HG02759 (cell line): ENCODE measurements around the gene ABCF1.
A peak's percentile ranks its signal among the peaks of the same experiment; 100 is the strongest.
"Not testable (repeated sequence)": the region's sequence is repeated elsewhere in the genome, so short reads cannot be mapped to it uniquely, and the experiment has no call there.

Experiments
- ATAC-seq: cut with Tn5 transposase; IDR thresholded peaks from one replicate; pipeline ENCODE4 v1.9.1; 2021; ENCODE audit warnings: mild to moderate bottlenecking, moderate library complexity; ENCODE audit not compliant: unreplicated experiment

ABCF1 gene

GRCh38 chr6:30556906-30557682 lies 14.1 kb upstream of the ABCF1 start, which contains the start of gene PRR3:
PRR3 (plus strand) TSS chr6:30557295; CDS start chr6:30557345, 50 bp downstream.
- ATAC-seq = peak; percentile 60

GRCh38 chr6:30557683-30557981 lies 13.6 kb upstream of the ABCF1 start:
- ATAC-seq = no peak

- ATAC-seq = no peak
Measured at GRCh38 chr6:30560930-30561329, 10.3 kb upstream of the ABCF1 start.

DNA sequence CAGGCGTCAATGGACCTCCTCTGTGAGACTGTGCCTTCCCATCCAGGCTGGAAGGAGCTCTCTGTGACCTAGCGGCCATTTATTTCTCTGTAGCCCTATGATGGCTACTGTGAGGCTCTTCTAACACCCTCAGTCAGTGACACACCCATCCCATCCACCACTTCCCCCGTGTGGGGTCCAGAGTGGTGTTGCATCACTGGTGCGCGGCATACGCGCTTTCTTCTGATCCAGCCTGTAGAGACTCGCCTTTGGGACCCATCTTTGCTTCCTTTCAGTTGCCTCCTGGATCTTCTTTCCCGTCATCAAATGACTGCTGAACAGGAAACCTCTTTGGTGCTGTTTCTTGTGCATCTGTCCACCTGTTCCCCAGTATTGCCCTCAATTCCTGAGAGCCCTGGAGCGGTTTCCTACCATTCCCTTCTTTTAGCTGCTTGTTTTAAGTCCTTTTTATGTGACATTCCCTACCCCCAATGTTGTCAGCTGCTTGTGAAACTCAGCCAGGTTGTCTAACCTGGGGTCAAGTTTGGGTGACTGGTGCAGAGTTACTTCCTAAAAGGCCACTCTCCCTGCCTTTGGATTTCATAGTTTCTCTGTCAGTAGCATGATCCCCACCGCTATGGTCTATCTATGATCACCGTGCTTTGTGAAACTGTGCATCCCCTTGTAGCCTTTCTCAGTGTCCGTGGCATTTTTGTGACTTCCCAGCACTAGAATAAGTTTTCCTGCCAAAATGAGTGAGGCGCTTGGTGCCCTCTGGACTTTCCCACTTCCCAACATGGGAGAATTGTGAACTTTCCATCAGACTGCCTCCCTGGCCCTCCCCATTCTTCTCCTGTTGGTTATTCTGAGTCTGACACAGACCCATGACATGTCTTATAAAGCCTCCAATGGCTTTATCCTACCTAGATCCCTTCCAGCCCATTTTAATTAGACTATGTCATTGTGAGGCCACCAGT lies 8.5 kb upstream of the ABCF1 start:
- ATAC-seq = no peak

GRCh38 chr6:30564114-30564513 lies 7.1 kb upstream of the ABCF1 start:
- ATAC-seq = no peak

DNA sequence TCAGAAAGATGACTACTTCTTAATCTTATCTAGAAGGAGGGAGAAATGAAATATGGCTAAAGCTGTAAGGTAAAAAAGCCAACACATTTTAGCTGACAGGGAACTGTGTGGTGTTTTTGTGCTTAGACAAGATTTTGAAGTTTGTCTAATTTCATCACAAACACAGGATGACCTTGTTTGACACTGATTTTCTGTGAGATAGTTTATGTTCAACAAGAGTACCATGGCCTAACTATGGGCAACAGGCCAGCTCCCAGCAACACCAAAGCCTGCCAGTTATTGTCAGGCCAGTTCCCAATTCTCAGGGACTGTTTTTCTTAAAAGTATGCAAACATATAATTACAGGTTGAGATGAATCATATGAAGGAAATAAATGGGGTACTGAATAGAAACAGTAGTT lies 5.5 kb upstream of the ABCF1 start:
- no peak for ATAC-seq

GRCh38 chr6:30568245-30568644 lies 3.0 kb upstream of the ABCF1 start:
- no peak for ATAC-seq

DNA sequence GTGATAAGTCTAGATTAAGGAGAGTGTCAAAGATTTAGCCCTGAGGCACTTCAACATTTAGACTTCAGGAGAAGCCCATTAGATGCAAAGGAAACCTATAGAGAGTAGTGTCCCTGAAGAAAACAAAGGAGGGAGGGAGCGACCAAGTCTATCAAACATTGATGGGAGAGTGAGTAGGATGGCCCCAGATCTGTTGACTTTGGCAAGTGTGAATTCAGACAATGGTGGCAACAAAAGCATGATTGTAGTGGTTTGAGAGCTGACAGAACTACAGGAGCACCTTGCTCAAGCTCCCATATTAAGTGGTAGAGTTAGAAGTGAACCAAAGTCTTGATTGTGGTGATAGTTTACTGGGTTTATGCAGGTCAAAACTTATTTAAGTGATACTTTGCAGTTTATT lies 979 bp upstream of the ABCF1 start:
- no peak for ATAC-seq

GRCh38 chr6:30570740-30571074 lies 535 bp upstream of the ABCF1 start:
- ATAC-seq = peak; percentile 13

DNA sequence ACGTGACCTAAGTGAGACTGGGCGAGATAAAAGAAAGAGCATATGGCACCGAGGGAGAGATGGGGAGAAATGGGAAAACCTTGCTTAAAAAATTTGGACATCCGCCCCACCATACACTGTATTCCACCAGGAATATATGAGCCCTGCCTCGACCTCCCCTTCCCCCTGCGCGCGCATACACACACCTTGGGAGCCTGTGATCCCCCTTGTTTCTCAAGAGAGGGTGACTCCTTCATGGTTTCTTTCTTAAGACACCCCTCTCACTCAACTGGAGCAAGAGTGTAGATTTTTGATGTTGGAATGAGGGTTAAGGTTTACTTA lies 480 bp downstream of the ABCF1 start:
- no peak for ATAC-seq

GRCh38 chr6:30572148-30572547 lies 906 bp downstream of the ABCF1 start:
- no peak for ATAC-seq

GRCh38 chr6:30573113-30573512 lies 1.9 kb downstream of the ABCF1 start:
- no peak for ATAC-seq

DNA sequence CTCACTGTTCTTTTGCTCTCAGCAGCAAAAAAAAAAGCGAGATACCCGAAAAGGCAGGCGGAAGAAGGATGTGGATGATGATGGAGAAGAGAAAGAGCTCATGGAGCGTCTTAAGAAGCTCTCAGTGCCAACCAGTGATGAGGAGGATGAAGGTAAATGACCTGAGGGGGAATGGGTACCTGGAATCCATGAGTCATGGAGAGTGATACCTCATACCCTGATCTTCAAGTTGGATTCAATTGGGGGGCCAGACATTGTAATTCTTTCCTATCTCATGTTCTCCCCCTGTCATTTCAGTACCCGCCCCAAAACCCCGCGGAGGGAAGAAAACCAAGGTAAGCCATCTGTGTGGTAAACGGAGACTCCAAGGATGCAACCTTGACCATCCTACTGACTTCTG lies 6.8 kb downstream of the ABCF1 start:
- ATAC-seq = no peak

- no peak for ATAC-seq
Measured at GRCh38 chr6:30583921-30584320, 12.7 kb downstream of the ABCF1 start.

DNA sequence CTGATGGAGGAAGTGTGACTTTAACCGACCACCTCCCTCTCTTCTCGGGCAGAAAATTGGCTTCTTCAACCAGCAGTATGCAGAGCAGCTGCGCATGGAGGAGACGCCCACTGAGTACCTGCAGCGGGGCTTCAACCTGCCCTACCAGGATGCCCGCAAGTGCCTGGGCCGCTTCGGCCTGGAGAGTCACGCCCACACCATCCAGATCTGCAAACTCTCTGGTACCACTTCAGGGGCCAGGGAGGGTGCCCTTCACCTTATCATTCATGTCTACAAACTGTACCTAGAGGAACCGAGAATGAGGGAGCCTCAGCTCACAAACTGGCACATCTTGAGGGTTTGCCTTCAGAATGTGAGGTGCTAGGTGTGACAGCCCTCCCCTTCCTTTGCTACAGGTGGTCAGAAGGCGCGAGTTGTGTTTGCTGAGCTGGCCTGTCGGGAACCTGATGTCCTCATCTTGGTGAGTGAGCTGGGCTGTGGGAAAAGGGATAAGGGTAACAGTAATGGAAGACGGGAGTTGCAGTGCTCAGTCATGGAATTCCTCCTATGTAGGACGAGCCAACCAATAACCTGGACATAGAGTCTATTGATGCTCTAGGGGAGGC lies 18.6 kb downstream of the ABCF1 start:
- no peak for ATAC-seq

DNA sequence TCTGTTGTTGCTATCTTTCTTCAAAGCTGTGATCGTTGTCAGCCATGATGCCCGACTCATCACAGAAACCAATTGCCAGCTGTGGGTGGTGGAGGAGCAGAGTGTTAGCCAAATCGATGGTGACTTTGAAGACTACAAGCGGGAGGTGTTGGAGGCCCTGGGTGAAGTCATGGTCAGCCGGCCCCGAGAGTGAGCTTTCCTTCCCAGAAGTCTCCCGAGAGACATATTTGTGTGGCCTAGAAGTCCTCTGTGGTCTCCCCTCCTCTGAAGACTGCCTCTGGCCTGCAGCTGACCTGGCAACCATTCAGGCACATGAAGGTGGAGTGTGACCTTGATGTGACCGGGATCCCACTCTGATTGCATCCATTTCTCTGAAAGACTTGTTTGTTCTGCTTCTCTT lies 19.3 kb downstream of the ABCF1 start:
- no peak for ATAC-seq

- no peak for ATAC-seq
Measured at GRCh38 chr6:30591008-30591407, 19.8 kb downstream of the ABCF1 start.

GRCh38 chr6:30592287-30592686 lies 21.0 kb downstream of the ABCF1 start:
- no peak for ATAC-seq

- ATAC-seq = not testable (repeated sequence)
Measured at GRCh38 chr6:30597315-30598144, 26.3 kb downstream of the ABCF1 start.

- no peak for ATAC-seq
Measured at GRCh38 chr6:30598912-30599624, 27.8 kb downstream of the ABCF1 start.
